ENCODE data around the gene EYA4.

EYA4 gene

DNA sequence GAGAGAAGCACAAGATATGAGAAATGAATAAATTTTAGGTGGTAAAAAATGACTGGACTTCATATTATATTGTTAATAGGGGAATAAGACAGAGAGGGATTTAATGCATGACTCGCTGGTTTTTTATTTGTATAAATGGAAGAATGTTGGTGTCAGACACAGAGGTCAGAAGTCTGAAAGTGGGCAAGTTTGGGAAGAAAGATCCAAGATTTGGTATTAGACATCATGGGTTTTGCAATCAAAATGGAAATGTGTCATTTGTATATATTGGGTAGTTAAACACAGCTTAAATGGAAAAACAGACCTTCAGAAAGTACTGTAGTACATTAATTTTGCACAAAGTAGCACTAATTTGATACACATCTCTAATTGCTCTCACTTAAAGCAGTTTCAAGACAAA, 96.2 kb downstream of the EYA4 start:
- Mint-ChIP-seq H3K4me3 (no peak overlapping the region), H3K9me3 (no peaks in the 10 kb centered on the region), H3K27me3 (ENCODE audit: low read depth, poor library complexity) (no peaks in the 10 kb centered on the region), H3K36me3 (ENCODE audit: low read depth) (no peaks in the 10 kb centered on the region), H3K4me1 (no peaks in the 10 kb centered on the region), H3K27ac (no peak overlapping the region)
- TF ChIP-seq, protein P1, sequence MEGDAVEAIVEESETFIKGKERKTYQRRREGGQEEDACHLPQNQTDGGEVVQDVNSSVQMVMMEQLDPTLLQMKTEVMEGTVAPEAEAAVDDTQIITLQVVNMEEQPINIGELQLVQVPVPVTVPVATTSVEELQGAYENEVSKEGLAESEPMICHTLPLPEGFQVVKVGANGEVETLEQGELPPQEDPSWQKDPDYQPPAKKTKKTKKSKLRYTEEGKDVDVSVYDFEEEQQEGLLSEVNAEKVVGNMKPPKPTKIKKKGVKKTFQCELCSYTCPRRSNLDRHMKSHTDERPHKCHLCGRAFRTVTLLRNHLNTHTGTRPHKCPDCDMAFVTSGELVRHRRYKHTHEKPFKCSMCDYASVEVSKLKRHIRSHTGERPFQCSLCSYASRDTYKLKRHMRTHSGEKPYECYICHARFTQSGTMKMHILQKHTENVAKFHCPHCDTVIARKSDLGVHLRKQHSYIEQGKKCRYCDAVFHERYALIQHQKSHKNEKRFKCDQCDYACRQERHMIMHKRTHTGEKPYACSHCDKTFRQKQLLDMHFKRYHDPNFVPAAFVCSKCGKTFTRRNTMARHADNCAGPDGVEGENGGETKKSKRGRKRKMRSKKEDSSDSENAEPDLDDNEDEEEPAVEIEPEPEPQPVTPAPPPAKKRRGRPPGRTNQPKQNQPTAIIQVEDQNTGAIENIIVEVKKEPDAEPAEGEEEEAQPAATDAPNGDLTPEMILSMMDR (IDR thresholded peaks at IDR 0.05): no peak
- no peak for DNase-seq

DNA sequence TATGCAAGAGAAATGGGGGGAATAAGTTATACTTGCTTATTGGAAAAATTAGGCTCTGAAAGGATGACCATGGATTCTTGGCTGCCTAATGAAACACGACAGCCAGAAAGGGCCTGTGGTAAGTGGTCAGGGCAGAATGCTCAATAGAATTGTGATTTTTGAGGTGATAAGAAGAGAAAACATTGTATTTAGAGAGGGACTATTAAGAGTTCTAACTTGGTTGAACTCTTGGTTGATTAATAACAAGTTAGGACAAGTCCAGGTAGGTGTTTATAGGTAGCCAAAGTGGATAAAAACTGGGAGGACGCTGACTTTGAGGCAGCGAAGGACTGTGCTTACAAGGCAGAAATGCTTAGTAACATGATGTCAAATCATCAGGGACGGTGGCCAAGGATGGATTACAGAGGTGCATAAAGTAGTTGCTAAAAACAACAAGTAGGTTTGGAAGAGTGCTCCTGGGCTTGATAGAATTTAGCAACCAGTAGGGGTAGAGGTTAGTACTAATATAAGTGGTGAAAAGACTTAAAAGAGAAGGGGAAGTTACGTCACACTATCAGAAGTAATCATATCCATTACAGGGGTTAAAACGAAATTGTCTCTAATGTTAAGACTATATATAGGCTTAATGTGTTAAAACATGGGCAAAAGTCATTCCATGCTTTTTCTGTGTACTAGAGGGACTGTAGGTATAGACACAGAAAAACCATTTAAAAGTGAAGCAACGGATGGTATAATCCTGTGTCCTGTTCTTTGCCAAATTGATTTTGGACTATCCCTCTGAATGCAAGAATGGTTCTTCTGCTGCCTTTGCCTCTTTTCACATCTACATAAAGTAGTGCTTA, 98.6 kb downstream of the EYA4 start:
- H3K4me1 Mint-ChIP-seq: no peaks in the 10 kb centered on the region

DNA sequence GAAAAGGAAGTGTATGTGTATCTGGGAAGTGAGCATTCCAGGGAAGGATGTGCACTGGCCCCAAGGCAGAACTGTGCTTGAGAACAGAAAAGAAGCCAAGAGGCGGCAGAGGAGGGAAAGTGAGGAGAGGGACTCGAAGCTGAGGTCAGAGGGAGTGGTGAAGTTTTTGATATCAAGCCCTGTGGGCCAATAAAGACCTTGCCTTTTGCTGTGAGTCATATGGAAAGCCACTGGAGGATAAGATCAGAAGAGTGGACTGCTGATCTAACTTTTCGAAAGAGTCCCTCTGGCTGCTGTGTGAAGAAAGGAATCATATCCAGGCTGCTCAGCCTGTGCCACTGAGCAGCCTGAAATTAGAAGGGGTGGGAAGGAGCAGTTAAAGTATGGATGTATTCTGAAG, 99.4 kb downstream of the EYA4 start:
- no peaks in the 10 kb centered on the region for H3K9me3 Mint-ChIP-seq
- H3K4me3 Mint-ChIP-seq: no peak overlapping the region
- H3K27me3 Mint-ChIP-seq (ENCODE audit: low read depth, poor library complexity): no peaks in the 10 kb centered on the region
- DNase-seq: no peak
- TF ChIP-seq, protein P1 (IDR thresholded peaks at IDR 0.05): no peak
- no peak overlapping the region for H3K27ac Mint-ChIP-seq
- H3K4me1 Mint-ChIP-seq: no peaks in the 10 kb centered on the region
- H3K36me3 Mint-ChIP-seq (ENCODE audit: low read depth): no peaks in the 10 kb centered on the region

More for the DNA sequence above, 98.6 kb downstream of the EYA4 start:
- Mint-ChIP-seq H3K27ac (no peak overlapping the region), H3K4me3 (no peak overlapping the region), H3K36me3 (ENCODE audit: low read depth) (no peaks in the 10 kb centered on the region), H3K27me3 (ENCODE audit: low read depth, poor library complexity) (no peaks in the 10 kb centered on the region), H3K9me3 (no peaks in the 10 kb centered on the region)
- no peak for DNase-seq
- TF ChIP-seq, protein P1 (IDR thresholded peaks at IDR 0.05): no peak

DNA sequence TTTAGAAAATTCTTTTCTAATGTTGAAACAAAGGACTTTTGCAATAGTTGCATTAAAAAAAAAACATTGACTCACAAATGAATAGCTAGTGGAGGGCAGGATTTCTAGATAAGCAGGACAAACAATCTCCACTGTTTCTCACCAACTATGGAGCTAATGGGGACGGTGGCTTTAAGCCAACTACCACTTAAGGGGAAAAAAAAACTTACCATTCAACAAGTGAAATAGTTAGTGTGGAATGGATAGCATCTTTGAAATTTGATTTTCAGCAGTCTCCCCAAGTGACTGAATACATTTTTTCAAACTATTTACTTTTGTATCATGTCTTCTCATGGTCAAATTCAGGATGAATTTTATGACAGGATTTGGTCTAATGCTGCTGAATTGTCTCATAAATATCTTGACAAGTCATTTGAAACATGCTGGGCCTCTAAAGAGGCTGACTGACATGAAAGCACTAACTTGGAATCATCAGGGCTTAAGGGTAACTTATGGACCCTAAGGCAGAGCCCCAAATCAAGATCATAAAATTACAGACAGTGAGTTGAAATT, 100.5 kb downstream of the EYA4 start:
- no peaks in the 10 kb centered on the region for H3K4me1 Mint-ChIP-seq
- H3K27me3 Mint-ChIP-seq (ENCODE audit: low read depth, poor library complexity): no peaks in the 10 kb centered on the region
- H3K36me3 Mint-ChIP-seq (ENCODE audit: low read depth): no peaks in the 10 kb centered on the region
- H3K27ac Mint-ChIP-seq: no peak overlapping the region
- TF ChIP-seq, protein P1 (IDR thresholded peaks at IDR 0.05): no peak
- no peak for DNase-seq
- no peak overlapping the region for H3K4me3 Mint-ChIP-seq
- H3K9me3 Mint-ChIP-seq: no peaks in the 10 kb centered on the region

DNA sequence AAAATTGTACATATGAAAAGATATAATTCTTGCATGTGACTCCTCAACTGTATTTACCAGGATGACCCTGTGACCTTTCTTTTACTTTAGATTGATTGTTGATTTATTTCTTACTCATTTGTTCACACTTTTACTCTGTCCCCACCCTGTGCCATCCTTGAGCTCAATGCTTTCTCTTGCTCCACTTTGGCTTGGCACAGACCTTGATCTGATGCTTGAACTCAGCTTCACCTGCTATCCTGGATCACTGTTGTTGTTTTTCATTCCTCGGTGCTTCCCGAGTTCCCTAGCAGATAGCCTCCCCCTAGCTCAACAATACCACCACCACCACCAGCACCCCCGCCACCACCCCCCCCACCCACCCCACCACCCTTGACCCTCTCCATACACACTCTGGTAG, 102.1 kb downstream of the EYA4 start:
- H3K4me1 Mint-ChIP-seq: no peaks in the 10 kb centered on the region
- no peak for DNase-seq
- no peaks in the 10 kb centered on the region for H3K36me3 Mint-ChIP-seq (ENCODE audit: low read depth)
- TF ChIP-seq, protein P1 (IDR thresholded peaks at IDR 0.05): no peak
- H3K9me3 Mint-ChIP-seq: no peaks in the 10 kb centered on the region
- no peaks in the 10 kb centered on the region for H3K27me3 Mint-ChIP-seq (ENCODE audit: low read depth, poor library complexity)
- no peak overlapping the region for H3K27ac Mint-ChIP-seq
- H3K4me3 Mint-ChIP-seq: no peak overlapping the region

DNA sequence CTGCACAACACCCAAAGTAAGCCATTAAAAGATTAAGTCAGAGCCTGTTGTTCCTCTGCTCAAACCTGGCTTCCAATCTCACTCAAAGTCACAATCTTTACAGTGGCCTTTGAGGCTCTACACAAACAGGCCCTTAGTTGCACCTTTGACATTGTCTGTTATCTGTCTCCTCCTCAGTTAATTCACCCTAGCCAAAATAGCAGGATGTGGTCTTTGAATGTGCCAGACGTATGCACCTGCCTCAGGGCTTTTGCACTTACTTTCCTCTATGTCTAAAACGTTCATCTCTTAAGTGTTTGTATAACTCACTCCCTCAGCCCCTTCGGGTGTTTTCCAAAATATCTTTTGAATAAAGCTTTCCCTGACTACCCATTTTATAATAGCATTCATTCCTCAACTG, 107.7 kb downstream of the EYA4 start:
- Mint-ChIP-seq H3K4me3 (no peak overlapping the region), H3K27me3 (ENCODE audit: low read depth, poor library complexity) (peaks cover 3% of the 10 kb centered on the region), H3K36me3 (ENCODE audit: low read depth) (no peaks in the 10 kb centered on the region), H3K4me1 (peaks cover 16% of the 10 kb centered on the region), H3K27ac (no peak overlapping the region), H3K9me3 (no peaks in the 10 kb centered on the region)
- TF ChIP-seq, protein P1 (IDR thresholded peaks at IDR 0.05): no peak
- no peak for DNase-seq

Measured in nephron progenitor cell (in vitro differentiated cells).